IMR-90 (cell line): ENCODE results near the gene NME7. TPM values are rescaled to one million over a fixed set of nuclear protein-coding genes. Genes with fewer than 3 reads are reported as not detected.

Experiments
- CEBPB ChIP-seq: IDR thresholded peaks from 2 replicates; pipeline ENCODE4 v1.6.1; 2012; ENCODE audit warnings: low read depth, low read length, improper control_type of control experiment
- FOS ChIP-seq: fragments of 150-350 bp; IDR thresholded peaks from 2 replicates; pipeline ENCODE4 v1.6.1; 2016; ENCODE audit warnings: low read depth, low read length
- MAFK ChIP-seq: IDR thresholded peaks from 2 replicates; pipeline ENCODE4 v1.6.1; 2012; ENCODE audit warnings: low read depth, low read length, improper control_type of control experiment
- NFE2L2 ChIP-seq: fragments of 150-350 bp; IDR thresholded peaks from 2 replicates; pipeline ENCODE4 v1.6.1; 2016; ENCODE audit warnings: low read depth, mild to moderate bottlenecking, low read length
- RAD21 ChIP-seq: IDR thresholded peaks from 2 replicates; pipeline ENCODE4 v1.6.1; 2012; ENCODE audit warnings: low read length, improper control_type of control experiment
- RCOR1 ChIP-seq: IDR thresholded peaks from 2 replicates; pipeline ENCODE4 v1.6.1; 2012; ENCODE audit warnings: mild to moderate bottlenecking, low read length, improper control_type of control experiment; ENCODE audit not compliant: insufficient replicate concordance
- polyA plus RNA-seq, 3 experiments: library from polyadenylated mRNA; depleted of rRNA; stranded (reverse); fragments of >200 nt; gene quantifications; 2 replicates each; pipeline ENCODE4 v1.2.3, GENCODE V29; 2012; ENCODE audit warnings: low replicate concordance in 1 of 3
- total RNA-seq: library from RNA; depleted of rRNA; stranded (reverse); fragments of >200 nt; gene quantifications from 2 replicates; pipeline ENCODE4 v1.2.3, GENCODE V29; 2012
- TF ChIP-seq, protein P1 (sequence below): fragments of 150-350 bp; IDR thresholded peaks from 2 replicates; pipeline ENCODE4 v1.6.1; 2016; ENCODE audit warnings: low read depth, mild to moderate bottlenecking, low read length, moderate library complexity, borderline replicate concordance

The NME7 gene
- total and polyA plus RNA-seq, 2 of the 4 experiments (the other 2 are of a cell fraction): 18.3 to 22.4 TPM

DNA sequence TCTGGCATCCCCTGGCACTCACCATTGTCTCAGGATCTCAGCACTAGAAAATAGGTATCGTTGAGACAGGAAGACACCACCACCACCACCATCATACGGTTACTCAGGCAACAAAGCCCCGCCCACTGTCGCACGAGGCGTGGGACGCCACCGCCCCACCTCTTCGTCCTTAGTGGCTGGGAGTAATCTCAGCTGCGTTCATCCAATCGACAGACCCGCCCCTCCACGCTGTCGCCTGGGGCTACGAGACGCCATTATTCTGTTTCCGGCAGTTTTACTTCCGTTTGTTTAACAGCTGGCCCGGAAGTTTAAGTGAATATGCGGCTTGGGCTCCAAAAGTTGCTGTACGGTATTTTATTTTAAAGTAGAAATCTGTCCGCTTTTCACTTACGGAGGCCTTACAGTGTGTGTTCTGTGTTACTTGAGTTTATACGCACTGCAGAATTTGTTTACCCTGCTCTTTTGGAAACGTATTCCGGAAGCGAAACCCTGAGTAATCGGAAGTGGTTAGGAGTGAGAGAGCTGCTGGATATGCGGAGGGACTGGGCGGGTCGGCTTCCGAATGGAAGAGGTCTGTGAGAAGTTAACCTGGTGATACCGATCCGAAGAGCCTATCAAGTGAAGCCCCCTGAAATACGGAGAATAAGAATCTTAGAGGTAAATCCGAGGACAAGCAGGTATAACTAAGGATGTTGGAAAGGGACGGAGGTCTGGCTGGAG, at the start of gene NME7, which contains the start of gene BLZF1 (continued):
- TF ChIP-seq, protein P1, sequence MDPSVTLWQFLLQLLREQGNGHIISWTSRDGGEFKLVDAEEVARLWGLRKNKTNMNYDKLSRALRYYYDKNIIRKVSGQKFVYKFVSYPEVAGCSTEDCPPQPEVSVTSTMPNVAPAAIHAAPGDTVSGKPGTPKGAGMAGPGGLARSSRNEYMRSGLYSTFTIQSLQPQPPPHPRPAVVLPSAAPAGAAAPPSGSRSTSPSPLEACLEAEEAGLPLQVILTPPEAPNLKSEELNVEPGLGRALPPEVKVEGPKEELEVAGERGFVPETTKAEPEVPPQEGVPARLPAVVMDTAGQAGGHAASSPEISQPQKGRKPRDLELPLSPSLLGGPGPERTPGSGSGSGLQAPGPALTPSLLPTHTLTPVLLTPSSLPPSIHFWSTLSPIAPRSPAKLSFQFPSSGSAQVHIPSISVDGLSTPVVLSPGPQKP: no peak
- TF ChIP-seq NFE2L2: no peak
- no peak for TF ChIP-seq RCOR1
- no peak for TF ChIP-seq FOS
- TF ChIP-seq MAFK: no peak
- no peak for TF ChIP-seq RAD21
- TF ChIP-seq CEBPB: no peak
